ENCODE measurements around the gene CRYL1.
A peak's percentile ranks its signal among the peaks of the same experiment; 100 is the strongest.
"Not testable (repeated sequence)": the region's sequence is repeated elsewhere in the genome, so short reads cannot be mapped to it uniquely, and the experiment has no call there.

CRYL1 gene

DNA sequence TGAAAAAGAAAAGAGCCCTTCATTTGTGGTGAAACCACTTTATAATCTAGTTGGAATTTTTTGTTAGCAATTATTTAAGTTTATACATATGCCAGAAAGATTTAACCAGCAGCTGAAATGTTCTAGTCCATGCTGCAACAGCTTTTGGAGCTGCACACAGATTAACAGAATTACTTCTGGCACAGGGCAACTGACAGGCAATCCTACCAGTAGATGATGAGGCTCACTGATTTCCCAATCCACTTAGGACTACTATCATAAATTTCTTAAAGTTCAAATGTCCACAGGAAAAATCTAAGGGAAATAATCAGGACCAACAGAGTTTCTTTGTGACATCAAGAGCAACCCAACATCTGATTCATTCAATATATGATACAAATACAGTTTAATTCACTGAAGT, 78.8 kb downstream of the CRYL1 start:
- no peak for DNase-seq

DNA sequence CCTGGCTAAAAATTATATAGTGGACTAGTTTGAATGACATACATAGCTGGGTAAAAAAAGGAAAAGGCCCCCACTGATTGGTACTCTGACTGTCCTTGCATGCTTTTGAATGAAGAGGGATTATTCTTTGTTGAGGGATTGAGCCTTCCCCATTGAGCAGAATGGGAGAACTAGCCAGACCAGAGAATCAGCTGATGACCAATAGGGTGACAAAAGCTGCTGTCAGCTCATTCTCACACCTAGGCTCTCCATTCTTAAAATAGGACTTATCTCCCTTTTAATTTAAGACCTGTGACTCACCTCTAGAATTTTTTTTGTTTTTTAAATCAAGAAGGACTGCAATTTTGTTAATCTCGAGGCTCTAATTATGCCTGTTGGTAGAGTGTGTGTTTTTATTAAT, 79.3 kb downstream of the CRYL1 start:
- DNase-seq, result no peak

DNA sequence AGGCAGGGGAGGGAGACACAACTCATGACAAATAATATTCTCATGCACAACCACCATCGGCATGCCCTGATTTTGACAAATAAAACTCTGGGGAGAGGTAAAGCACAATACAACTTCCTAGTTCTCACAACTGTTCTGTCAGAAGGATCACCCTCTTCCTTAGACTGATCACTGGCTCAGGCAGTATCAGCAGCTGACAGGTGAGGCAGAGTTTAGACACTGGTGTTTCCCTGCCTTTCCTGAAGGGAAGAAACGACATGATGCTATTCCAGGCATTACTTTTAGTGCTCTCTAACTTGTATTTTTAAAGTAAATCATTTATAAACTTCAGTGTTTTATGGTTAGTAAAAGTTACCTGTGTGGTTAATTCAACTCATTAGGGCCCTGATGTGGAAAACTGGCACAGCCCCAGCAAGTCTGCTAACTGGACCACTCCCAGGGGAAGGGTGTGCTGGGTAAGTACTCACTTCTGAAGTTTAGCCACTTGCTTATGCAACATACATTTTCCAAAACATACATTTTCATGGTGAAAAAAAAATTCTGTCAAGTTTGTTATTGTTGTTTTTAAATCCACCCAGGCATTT, 82.8 kb downstream of the CRYL1 start:
- no peak for DNase-seq

DNA sequence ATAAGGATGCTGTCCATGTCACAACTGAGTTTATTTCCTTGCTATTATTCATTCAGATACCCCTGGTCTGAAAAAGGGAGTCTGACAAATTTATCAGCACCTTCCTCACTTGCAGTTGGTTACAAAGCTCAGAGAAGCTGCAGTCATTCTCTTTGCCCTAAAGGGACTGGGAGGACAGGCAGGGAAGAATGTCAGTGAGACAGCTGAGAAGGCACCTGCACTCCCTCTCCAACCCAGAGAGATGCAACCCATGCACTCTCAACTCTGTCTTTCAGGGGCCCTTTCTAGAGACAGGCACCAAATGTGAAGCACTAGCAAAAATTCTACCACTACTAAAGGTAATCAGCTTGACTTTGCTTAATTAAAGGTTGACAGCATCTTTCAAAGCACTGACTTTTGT, 83.3 kb downstream of the CRYL1 start:
- DNase-seq, result no peak

DNA sequence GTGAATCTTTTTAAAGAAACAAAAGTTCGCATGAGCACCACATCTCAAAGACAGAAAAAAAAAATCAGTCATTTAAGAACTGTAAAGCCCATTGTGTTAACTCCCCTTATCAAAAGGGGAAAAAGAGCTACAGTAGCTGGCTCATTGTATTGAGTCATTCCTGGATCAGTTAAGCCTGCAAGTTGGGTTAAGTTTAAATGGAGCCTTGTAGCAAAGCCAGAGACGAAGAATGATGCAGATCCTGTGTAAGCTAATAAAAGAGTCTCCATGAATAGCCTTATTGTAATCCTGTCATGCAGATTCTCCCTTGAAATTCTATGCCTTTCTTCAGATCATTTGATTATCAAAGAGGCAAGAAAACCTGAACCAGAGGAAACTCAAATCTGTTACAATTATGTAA, 83.8 kb downstream of the CRYL1 start:
- DNase-seq, result no peak

DNA sequence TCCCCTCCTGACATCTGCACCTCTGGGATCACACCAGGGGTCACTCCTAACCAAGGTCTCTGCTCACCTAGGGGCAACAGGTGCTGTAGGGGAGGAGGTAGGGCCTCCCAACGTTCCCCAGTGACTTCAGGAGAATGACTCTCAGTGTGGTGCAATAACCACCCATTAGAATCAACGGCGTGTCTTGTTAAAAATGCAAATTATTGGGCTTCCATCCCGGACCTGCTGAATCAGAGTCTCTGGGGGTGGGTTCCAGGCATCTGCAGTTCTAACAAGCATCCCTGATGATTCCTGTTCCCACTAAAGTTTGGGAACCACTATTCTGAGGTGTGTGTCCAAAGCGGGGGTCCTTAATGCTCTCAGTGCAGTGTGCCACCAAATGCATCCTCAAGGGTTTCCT, 84.6 kb downstream of the CRYL1 start:
- DNase-seq, result no peak

DNA sequence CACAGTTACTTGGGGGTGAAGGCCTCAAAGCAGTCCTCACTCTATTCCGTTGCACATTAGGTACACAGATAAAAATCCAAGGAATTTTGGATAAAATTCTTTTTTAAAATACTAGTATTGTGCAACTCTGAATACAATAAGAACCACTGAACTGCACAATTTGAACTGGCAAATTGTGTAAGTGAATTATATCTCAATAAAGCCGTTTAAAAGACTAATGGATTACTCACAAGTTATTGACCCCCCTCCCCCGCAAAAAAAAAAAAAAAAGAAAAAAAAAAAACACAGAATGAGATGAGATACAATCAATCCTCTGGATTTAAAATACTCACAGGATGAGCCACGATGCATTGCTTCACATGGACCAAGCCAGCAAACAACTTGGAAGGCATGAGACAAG, 86.4 kb downstream of the CRYL1 start:
- no peak for DNase-seq

DNA sequence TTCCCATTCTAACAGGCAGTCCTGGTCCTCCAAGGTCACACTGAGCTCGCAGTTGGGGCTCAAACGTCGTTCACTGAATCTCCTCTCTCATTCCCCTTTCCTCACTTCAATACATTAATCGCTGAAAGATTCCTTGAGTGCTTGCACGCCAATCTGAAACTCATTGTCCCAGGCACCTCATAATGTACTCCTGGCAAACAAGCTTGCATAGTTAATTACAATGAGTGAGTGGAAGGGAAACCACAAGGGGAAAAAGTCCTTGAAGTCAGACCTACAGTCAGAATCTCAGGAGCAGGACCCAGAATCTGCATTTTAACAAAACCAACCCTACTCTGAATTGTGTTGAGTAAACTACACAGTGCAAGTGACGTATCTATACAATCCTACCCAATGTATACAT, 86.9 kb downstream of the CRYL1 start:
- no peak for DNase-seq

DNA sequence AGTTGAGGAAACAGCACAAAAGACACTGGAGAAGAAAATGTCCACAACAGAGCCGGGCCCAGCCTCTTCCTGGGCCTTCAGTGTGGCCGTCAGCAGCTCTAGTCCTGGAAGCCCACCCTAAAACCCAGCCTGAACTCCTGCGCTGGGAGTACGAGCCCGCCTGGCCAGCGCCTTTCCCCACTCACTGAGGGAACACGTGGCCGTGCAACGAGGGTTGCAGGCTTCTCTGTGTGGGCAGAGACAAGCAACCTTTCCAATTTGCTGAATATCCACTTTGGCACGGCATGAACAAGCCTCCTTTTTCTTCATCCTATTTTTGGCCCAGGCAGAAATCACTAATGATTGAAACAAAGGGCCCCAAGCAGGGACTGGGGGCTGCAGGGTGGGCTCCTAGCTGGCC, 89.2 kb downstream of the CRYL1 start:
- no peak for DNase-seq

DNA sequence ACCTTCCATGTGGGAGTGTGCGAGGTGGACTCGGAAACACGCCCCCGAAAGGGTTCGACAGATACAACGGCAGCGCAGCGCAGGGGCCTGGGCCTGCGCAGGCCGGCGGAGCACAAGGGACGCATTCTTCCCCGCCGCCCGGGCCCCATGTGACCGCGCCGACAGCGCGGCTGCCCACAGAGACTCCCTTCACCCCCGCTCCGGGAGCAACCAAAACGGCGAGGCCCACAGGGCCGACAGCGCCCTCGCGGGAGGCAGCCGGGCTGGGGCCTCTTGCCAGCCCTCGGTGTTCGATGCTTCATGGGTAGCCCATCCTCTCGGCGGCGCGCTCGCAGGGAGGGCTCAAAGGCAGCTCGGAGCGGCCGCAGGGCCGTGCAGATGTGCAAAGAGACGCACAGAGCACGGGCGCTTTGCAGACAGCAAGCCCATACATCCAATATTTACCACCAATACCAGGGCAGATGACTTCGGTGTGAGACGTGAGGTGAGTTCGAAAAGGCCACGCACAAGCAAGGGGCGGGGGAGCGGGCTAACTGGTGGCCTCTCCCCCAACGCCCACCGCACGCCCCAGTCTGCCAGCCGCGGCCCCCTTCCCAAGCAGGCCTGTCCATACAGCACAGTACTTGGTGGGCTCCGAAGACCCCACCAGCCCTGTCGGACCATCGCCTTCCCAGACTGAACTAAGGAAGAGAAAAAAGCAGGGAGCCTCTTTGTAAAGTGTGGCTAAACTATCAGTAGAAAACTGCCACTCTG, 89.9 kb downstream of the CRYL1 start:
- no peak for DNase-seq

DNA sequence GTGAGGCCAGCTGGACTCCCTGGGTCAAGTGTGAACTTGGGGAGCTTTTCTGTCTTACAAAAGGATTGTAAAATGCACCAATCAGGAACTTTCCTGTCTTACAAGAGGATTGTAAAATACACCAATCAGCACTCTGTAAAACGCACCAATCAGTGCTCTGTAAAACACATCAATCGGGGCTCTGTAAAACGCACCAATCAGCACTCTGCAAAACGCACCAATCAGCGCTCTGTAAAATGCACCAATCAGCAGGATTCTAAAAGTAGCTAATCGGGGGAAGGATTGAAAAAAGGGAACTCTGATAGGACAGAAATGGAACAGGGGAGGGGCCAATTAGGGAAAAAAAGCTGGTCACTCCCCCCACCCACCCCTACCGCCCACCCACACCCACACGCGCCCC, 91.4 kb downstream of the CRYL1 start:
- not testable (repeated sequence) for DNase-seq

DNA sequence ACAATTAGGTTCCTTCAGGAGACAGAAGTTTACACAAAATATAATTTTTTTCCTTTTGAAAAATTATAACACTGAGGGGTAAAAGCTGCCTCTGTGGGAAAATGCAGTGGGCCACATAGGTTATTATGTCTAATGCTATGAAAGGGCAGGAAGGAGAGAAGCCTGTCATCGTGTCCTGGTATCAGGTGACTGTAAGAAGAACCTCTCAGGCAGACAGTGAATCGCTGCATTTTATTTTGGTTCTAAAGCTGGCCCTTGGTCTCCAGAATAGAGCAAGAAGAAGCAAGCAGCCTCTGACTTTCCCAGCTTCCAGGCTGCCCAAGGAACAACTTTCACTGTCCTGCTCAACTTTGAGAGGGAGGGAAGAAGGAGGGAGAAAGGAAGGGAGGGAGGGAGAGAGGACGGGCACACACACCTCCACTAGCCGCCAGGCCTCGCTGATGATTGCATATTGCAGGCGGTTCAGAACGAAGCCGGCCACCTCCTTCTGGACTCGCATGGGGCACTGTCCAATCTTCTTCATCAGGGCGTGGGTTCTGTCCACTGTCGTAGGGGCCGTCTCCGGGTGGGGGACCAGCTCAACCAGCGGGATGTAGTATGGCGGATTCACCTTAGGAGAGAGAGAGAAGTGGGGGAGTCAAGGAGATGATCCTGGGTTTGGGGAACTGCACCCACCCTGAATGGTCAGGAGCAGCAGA, 93.8 kb downstream of the CRYL1 start:
- DNase-seq, result no peak

DNA sequence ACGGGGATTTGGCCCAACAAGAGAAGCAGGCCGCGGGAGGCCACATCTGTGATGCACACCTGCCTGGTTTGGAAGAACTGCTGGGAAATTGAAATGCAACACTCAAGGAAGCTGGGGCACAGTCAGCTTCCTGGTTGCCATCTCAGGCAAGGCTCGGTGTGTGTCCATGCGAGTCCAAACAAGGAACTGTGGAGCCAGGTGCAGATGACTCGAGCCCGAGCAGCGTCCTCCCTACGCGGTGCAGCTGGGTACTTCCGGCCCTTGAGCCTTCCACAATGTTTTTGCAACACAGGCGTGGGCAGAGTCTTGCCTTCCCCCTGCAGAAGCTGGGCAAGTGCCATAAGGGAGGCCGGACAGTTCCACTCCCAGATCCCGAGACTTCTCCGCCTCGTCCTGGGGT, 94.6 kb downstream of the CRYL1 start:
- DNase-seq, result no peak

DNA sequence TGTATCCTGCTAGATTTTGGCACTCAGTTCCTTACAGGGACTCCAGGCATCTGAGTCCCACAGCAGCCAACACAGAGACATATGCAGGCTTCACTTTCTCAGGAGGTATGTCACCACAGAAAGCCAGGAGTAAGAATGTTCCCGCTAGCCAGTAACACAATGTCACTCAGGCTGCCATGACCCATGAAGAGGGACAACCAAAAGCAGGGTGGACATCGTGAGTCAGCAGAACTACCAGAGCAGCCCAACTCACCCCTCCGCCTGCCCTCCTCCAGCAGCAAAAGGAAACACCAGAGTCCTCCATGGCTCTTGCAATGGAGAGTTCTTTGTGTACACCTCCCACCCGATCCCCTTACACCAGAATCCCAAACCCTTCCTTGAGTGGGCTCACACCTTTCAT, 95.4 kb downstream of the CRYL1 start:
- DNase-seq, result no peak

DNA sequence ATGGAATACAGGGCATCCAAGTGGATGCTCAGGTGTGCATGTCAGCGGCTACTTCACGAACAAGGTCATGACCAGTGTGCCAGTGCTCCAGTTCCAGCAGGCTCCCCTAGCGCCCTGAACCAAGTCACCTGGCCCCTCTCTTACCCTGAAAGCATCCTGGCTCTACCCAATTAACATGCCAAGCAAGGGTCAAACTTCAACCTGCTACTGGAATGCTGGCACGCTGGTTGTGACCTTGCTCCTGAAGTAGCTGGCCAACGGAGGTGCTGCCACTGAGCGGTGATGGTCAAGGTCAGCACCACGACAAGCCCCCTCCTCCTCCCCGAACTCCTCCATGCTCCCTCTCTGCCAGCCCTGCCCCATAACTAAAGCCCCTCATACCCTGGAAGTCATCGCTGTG, 96.0 kb downstream of the CRYL1 start:
- no peak for DNase-seq

DNA sequence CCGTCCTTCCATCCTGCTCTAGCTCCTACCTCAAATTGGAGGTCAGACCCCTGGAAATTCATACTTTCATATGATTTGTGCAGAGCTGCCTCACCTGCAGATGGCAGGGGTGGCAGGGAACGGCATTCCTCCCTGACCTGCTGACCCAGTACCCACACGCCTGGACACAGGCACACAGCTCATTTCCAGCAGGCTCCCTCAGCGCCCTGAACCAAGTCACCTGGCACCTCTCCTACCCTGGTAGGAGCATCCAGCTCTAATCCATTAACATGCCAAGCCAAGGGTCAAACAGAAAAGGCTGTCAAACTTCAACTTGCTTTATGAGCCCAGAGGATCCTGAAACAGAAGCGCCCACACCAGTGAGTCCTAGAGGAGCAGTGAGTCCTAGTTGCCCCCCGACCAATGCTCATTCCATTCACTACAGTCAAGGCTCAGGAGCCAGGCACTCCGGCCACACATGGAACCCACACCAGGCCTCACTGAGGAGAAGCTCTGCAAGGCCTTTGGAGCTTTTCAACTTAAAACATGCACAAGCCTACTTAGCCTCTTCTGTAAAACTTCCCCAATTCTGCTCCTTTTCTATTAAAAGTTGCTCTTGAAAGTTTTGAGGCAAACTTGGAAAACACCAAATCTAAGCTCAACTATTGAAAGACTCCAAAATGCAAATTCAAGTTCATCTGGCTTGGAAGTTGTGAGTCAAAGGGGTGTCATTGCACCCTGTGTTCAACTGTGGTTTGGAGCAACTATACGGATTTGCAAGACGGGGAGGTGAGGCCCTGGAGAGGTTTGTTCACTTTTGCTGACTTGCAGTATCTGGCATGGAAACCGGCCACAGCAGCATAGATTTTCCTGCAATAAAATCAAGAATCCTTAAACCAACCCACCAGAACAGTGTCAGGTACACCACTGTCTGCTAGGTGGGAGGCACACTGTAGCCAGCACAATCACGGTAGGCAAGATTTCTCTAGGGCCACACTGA, 96.7 kb downstream of the CRYL1 start:
- no peak for DNase-seq

DNA sequence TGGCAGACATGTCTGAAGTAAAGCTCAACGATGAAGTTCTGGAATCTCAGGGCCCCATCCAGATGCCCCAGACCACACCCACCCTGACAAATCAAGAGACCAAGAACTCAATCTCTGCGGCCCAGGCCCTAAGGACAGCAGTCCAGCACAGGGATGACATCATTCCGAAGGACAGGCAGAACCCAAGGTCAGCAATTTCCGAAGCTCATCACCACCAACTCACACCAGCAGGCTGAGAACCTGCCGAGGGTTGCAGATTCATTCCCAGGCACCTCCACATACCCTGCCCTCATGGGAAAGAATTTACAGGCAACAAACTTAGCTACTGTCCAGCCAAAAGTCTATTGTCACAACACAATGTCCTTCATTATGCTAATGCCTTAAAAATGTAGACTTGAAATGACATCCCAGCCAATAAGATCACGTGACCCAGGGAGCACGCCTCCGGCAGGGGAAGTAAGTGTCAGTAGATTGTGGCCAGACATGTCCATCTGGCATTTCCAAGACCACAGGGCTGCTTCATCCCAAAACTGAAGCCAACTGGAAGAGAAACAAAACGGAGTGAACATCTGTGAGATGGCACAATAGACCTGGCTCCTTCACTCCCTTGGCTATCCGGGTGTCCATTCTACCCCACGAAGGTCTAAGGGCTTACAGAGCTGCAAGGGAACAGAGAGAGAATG, 98.8 kb downstream of the CRYL1 start:
- no peak for DNase-seq

DNA sequence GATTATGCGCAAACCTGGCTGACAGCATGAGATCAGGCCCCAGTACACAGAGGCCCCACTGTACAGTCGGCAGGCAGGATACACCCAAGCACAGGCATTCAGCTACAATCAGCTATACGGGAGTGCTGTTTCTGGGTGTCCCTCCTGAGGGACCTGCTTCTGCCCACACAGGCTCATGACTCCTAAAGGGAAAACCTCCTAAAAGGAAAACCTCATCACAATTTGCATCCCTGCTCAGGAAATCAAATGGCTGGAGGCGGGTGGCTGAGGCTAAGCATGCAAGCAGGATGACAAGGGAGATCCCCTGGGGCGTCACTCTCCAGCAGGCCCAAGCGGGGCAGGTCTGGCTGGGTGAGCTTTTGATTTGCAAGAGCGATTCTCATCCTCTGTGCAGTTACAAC, 99.8 kb downstream of the CRYL1 start:
- DNase-seq, result peak; percentile 23

DNA sequence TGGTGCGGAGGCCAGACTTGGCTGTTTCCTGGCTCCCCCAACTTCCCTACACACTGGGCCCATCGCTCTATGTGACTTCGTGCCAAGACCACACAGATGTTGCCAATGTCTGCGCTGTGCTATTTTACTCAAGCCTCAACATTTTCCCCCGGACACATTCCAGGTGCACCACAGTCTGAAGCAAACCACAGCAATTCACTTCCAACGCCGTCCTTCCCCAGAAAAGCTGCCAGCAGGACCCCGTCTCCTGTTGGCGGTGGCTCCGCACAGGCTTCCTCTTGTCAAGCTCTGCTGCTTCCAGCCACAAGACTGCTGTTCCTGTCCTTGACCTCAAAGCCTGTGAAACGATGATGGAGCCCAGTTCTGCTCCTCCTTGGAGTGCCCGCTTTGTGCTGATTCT, 100.7 kb downstream of the CRYL1 start:
- DNase-seq, result no peak

DNA sequence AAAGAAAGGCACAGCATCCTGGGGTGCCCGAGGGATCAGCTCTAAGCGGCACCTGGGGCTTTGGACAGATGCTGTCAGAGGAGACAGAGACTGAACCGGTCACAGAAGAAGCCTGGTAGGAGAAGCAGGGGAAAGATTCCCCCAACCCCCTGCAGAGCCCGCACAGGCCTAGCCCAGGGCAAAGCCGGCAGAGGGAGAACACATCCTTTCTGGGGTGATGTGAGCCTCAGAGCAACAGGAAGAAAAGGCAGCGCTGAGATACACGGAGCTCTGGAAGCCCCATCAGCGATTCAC, 101.2 kb downstream of the CRYL1 start:
- no peak for DNase-seq

DNA sequence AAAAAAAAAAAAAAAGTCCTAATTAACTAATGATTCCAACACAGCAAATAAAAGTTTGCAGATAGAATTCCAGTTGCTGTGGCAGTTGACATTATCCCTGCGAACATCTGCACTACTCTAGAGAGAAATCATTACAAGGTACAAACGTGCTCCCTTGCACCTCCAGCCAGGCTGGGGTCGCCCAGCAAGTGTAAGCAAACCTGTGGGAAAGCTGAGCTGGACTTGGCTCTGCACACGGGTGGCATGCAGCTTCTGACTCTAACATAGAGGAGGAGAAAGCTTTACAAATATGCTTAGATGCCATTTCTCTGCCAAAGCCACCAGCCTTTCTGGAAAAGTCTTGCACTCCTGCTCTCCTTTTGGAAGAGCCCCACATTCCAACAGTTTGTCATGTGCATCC, 103.3 kb downstream of the CRYL1 start:
- no peak for DNase-seq

DNA sequence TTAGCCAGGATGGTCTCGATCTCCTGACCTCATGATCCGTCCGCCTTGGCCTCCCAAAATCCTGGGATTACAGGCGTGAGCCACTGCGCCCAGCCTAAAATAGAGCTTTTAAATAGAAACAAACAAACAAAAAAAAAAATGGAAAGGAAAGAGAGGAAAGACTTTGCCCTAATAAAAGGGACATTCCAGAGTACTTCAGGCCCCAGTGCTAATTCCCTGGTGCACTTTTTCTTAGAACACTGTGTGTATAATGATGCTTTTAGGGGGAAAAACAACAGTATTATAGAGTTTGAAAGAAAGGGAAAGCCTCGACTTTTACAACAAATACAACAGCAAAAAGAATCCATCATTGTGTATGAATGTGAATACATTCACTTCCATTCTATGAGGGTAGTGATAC, 104.7 kb downstream of the CRYL1 start:
- no peak for DNase-seq

DNA sequence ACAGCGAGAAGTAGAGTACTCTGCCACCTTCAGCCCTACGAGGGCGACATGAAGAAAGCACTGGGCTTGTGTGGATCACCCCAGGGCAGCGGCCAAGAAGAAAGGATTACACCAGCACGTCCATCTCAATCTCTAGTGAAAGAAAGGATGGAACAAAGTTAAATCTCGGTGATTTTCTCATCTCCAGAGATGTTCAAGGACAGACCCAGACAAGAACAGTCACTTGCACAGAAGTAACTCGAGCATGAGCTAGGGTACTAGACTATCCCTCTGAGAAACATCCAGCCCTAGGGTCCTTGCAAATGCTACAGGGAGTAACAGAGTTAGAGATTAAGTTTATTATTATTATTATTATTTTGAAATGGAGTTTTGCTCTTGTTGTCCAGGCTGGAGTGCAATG, 106.7 kb downstream of the CRYL1 start:
- DNase-seq, result no peak
